WI38 (cell line): Measurements from ENCODE around the gene DHRSX.
"Not testable (repeated sequence)": the region's sequence is repeated elsewhere in the genome, so short reads cannot be mapped to it uniquely, and the experiment has no call there.

Experiments
- H3K4me3 ChIP-seq: 2 replicates; pipeline ENCODE4 v1.5.1; 2011; ENCODE audit warnings: low read depth, mild to moderate bottlenecking, control low read depth, low read length
- TF ChIP-seq, protein P1 (sequence below): IDR thresholded peaks from 2 replicates; pipeline ENCODE4 v1.5.1; 2012; ENCODE audit warnings: low read depth, mild to moderate bottlenecking, control low read depth, low read length

DHRSX gene

GRCh38 chrX:2351321-2351720, 149.5 kb downstream of the DHRSX start:
- TF ChIP-seq, protein P1, sequence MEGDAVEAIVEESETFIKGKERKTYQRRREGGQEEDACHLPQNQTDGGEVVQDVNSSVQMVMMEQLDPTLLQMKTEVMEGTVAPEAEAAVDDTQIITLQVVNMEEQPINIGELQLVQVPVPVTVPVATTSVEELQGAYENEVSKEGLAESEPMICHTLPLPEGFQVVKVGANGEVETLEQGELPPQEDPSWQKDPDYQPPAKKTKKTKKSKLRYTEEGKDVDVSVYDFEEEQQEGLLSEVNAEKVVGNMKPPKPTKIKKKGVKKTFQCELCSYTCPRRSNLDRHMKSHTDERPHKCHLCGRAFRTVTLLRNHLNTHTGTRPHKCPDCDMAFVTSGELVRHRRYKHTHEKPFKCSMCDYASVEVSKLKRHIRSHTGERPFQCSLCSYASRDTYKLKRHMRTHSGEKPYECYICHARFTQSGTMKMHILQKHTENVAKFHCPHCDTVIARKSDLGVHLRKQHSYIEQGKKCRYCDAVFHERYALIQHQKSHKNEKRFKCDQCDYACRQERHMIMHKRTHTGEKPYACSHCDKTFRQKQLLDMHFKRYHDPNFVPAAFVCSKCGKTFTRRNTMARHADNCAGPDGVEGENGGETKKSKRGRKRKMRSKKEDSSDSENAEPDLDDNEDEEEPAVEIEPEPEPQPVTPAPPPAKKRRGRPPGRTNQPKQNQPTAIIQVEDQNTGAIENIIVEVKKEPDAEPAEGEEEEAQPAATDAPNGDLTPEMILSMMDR, result no peak
- no peak overlapping the region for H3K4me3 ChIP-seq

DNA sequence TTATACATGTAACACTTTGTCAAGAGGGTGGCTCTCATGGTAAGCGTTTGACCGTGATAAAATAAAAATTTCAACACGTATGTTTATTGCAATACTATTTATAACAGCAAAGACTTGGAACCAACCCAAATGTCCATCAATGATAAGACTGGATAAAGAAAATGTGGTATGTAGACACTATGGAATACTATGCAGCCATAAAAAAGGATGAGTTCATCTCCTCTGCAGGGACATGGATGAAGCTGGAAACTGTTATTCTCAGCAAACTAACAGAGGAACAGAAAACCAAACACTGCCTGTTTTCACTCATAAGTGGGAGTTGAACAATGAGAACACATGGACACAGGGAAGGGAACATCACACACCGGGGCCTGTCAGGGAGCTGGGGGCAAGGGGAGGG, 150.1 kb downstream of the DHRSX start:
- not testable (repeated sequence) for H3K4me3 ChIP-seq

DNA sequence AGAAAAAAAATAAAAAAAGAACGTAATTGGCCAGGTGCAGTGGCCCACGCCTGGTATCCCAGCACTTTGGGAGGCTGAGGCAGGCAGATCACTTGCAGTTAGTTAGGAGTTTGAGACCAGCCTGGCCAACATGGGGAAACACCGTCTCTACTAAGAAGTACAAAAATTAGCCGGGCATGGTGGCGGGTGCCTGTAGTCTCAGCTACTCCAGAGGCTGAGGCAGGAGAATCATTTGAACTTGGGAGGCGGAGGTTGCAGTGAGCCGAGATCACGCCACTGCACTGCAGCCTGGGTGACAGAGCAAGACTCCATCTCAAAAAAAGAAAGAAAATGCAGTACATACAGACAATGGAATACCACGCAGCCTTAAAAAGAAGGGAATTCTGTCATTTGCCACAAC, 150.7 kb downstream of the DHRSX start:
- H3K4me3 ChIP-seq, result not testable (repeated sequence)

GRCh38 chrX:2348211-2348610, 152.6 kb downstream of the DHRSX start:
- TF ChIP-seq, protein P1, result no peak
- no peak overlapping the region for H3K4me3 ChIP-seq

GRCh38 chrX:2346158-2346557, 154.6 kb downstream of the DHRSX start:
- TF ChIP-seq, protein P1, result no peak
- no peak overlapping the region for H3K4me3 ChIP-seq

DNA sequence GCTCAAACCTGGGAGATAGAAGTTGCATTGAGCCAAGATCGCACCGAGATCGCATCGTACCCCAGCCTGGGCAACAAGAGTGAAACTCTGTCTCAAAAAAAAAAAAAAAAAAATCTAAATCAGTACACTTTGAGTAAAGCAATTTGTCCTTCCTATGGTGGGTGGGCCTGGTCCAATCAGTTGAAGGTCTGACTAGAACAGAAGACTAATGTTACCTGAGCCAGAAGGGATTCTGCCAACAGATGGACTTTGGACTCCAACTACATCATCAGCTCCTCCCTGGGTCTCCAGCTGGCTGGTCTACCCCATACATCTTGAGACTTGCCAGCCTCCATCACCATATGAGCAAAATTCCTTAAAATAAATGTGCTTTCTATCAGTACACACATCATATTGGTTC, 155.2 kb downstream of the DHRSX start:
- TF ChIP-seq, protein P1, result no peak
- no peak overlapping the region for H3K4me3 ChIP-seq

DNA sequence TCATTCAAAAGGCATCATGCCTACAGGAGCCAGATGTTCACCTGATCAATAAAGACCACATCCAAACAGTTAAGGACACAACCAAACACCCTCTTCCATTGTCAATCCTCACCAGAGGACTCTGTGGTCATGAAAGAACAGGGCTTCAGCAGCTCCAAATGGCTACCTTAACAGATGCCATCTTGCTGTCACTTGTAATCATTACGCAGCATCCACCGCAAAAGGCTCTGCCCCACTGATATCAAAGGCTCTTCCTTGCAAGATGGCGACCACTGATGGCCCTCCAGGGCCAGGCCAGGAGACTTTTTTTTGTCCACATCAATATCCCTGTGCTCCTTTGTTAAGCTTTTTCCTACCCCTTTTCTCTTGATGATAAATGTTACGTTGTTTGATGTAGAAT, 157.4 kb downstream of the DHRSX start:
- TF ChIP-seq, protein P1, result no peak
- no peak overlapping the region for H3K4me3 ChIP-seq

DNA sequence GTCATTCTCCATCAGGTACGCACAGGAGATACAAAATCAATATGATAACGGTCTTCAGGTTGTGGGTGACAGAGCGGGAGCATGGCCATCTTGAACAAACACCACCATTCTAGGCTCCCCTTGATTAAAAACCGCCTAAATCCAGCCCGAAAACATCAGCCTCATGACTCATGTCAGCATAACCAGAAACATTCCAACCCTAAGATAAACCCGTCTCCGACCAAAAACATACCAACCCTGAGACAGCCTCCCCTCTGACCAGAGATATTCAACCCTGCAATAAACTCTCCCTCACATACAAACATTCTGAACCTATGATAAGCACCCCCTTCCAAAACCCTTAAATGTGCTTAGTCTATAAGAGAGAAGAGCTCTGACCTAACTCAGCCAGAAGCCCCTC, 157.9 kb downstream of the DHRSX start:
- TF ChIP-seq, protein P1, result no peak
- H3K4me3 ChIP-seq, result no peak overlapping the region
